Measurements from ENCODE around the gene BTBD16.

The BTBD16 gene

GRCh38 chr10:122323941-122324675, 53.0 kb downstream of the BTBD16 start:
- no peak for DNase-seq

- no peak for DNase-seq
Measured at GRCh38 chr10:122325235-122325634, 54.1 kb downstream of the BTBD16 start.

GRCh38 chr10:122326385-122326784, 55.3 kb downstream of the BTBD16 start:
- no peak for DNase-seq

- DNase-seq: no peak
Measured at GRCh38 chr10:122326806-122327205, 55.7 kb downstream of the BTBD16 start.

DNA sequence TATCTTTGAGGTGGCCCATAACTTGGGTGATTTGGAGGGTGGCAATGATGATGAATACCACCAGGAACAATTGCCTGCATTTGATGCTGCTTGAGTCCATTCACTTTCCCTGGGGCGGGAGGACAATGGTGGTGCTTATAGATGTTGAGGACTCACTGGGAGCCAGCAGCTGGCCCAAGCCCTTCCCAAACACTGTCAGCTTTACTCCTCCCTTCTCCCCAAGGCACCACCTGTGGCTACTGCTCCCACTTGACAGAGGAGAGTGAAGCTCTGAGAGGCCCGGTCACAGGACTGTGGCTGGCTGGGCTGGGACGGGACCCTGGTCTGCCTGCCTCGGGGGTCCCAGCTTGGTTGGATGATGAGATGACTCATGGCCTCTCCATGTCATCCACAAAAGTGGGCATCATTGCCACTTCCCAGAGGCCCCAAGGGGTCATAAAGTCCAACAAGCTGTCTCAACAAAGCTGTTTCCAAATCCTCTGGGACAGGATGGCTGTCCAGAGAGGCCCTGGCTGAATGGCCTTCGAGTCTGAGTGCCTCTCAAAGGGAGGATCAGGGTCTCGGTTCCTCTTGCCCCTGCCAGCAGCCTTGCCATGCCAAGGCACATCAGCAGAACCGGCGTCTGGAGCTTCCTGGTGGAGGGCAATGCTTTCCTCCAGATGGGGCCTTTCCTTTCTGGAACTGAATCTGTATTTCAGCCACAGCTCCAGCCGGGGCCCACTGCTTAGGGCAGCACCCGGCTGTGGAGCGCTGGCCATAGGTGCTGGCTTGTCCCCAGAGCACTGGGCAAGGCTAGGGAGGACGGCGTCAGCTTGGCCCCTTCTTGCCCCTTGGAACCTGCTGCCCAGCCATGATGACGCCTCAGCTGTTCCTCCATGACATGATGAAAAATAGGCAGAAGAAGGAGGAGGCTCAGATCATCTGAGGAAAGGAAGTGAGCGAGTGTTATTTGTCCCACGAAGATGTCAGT, 56.4 kb downstream of the BTBD16 start:
- DNase-seq: no peak

GRCh38 chr10:122328676-122329075, 57.6 kb downstream of the BTBD16 start:
- DNase-seq: no peak

DNA sequence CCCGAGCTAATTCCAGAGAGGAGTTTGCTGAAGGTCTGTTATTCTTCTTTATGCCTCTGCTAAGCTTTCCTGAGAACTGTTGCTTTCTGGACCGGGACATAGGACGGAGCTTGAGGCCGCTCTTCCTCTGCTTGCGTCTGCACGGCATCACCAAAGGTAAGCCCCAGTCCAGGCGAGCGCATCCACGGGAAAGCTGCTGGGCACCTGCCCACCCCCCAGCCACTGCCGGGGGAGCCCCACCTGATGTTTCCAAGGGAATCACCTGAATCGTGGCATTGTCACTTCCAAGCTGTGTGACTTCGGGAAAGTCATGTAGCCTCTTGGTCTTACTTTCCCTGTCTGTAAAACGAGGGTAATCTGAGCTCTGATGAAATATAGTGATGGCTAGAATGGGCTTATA, 58.3 kb downstream of the BTBD16 start:
- no peak for DNase-seq

DNA sequence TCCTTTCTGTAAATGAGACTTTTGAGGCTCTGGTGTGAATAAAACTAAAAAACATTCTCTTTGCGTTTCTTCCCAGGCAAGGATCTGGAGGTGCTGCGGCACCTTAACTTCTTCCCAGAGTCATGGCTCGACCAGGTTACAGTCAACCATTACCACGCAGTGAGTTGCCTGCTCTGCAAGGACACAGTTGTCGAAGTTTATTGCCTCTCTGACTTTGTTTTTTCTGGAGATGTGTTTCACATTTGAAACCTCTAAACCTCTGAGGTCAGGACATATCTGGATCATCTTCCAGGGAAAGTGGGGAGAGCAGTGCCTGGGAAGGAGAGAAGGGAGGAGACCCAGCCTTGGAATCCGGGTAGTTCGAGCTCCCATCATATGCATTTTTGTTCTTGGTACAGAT, 60.0 kb downstream of the BTBD16 start:
- no peak for DNase-seq

DNA sequence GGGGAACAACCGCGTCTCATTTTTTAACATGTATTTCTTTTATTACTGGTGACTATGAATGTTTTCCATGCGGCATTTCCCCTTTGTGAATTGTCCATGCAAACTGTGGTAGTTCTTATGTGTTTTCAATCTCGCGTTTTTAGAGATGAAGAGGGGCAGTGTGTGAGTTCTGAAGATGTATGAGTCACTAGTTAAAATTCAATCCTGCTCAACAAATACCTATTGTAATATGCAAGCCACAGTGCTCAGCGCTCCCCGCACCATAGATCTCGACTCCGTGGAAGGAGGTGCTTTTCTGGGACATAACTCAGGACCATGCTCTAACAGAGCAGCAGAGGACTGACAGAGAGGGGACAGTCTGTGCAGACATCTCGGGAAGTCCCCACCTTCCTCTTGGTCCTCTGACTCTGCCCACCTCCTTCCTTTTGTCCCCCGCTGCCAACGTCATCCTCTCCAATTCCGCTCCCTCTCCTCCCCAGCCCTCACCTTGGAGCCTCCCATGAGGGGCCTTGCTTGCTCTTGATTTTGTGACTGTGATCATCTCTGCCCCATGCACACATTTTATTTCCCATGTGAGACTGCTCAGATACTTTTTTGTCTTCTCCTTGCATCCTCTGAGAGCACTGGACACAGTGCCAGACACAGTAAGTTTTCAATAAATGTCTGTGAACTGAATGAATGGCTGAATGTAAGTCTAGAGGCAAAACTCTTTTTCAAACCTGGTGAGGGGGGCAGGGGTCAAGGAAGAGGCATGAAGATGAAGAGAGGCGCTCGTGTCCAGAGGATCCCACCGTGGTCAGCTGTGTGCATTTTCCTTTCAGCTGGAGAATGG, 60.7 kb downstream of the BTBD16 start:
- no peak for DNase-seq

- DNase-seq: no peak
Measured at GRCh38 chr10:122333037-122333436, 61.9 kb downstream of the BTBD16 start.

- no peak for DNase-seq
Measured at GRCh38 chr10:122336332-122336731, 65.2 kb downstream of the BTBD16 start.

GRCh38 chr10:122336961-122337360, 65.9 kb downstream of the BTBD16 start:
- no peak for DNase-seq

DNA sequence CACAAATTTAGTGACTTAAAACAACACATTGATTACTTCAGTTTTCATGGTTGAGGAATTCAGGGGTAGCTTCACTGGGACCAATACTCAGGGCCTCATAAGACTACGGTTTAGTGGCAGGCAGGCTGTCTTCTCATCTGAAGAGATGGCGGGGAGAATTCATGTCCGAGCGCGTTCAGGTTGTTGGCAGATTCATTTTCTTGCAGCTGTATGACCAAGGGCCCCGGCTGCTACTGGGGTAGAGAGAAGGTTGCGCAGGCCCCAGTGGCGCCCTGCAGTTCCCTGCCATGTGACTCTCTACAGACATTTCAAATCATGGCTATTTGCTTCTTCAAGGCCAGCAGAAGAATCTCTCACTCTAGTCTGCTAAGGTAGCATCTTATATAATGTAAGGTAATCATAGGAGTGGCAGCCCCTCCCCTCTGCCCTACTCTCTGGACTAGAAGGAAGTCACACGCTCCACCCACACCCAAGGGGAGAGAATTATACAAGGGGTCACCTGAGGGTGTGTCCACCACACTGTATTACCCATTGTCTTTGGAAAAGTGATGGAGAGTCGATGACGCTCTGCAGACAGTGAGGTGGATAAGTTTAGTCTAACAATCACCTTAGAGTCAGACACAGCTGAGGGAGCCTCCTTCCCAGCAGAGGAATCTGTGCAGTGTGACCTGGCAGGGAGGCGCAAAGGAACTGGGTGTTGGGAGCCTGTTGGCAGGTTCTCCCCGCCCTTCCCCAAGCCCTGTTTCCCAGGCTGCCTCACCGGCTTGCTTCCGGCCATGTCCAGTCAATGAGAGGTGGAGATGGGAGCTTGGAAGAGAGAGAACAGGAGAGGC, 67.7 kb downstream of the BTBD16 start:
- DNase-seq: no peak

DNA sequence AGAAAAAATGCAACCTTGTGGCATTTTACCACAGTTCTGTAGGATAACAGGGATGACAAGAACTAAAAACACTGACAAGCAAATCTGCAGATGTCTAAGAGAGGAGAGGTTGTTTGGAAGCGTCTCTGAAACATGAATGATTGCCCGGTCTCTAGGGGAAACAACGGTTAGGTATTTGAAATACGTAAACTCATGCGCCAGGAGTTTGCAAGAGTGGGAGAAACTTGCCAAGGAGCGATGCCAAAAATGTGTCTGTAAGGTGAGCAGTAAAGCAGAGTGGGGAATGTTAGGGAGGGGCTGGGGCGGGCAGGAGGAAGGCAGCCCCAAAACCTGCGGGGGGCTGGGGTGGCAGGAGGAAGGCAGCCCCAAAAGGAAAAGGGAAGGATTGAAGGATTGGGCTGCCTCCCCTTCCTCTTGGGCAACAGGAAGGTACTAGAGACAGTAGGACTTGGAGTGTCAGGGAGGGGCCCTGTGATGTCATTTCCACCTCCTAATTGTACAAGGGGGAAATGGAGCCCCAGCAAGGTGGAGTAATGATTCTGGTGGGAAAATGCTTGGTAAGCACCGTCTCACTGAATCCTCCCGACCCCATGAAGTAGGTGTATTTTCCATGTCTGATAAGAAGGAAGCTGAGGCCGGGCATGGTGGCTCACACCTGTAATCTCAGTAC, 70.2 kb downstream of the BTBD16 start:
- no peak for DNase-seq

DNA sequence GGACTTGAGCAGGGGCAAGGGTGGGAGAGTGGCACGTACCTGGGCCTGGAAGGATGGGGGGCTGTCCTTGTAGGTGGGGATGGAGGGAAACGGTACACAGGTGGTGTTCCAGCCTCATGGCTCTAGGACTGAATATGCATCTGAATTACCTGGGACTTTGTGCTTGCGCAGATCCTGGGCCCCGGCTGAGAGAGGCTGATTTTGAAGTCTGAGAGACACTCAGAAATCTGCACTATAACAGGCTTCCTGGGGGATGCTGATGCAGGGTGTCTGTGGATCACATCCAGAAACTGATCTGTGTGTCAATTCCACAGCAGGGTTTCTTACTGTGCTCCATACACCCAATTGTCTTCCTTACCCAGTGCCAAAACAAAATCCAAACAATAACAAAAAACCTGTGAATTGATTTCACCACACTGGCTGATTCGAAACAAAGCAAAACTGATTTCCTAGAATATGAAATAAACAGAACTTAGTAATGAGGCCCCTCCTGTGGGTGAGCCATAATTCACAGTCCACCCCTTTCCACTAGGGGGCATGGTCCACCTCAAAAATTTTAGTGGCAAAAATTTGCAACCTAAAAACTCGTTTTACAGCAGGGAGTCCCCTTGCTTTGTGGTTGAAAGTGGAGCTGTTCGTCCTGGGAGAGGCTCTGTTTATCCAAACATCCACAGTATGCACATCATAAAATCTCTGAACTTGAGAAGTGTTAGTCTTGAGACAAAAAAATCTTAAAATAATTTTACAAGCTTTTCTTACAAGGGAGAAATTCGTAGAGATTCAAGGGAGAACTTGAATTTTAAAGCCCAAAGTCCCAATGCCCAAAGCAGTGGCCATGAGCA, 71.4 kb downstream of the BTBD16 start:
- DNase-seq: no peak

DNA sequence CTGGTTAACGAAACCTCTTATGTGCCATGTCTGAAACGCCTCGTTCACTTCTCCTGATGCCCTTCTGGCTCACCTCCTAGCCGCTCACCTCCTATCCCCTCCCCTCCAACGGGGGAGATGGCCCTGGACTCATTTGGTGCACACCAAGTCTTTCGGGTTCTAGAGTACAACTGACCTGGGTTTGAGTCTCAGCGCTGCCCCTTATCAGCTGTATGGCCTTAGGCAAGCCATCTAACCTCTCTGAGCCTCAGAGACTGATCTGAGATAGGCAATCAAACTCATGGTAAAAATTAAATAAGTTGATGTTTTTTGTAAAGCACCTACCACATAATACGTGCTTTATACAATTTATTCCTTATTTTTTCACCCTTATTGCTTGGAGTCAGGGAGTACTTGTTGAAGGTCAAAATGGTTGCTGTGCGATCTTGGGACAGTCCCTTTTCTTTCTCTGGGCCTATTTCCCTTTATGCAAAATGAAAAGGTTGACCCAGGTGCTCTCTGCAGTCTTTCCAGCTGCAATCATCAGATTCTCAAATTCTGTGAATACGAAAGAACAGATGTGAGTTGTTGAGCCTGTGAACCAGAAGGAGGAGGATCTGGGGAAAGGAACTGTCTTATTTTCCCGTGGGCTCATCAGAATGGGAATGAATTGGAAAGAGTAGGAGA, 72.2 kb downstream of the BTBD16 start:
- no peak for DNase-seq

- no peak for DNase-seq
Measured at GRCh38 chr10:122343936-122344335, 72.8 kb downstream of the BTBD16 start.

- no peak for DNase-seq
Measured at GRCh38 chr10:122344741-122345258, 73.7 kb downstream of the BTBD16 start.

- DNase-seq: no peak
Measured at GRCh38 chr10:122346326-122346950, 75.3 kb downstream of the BTBD16 start.
